Measurements from ENCODE around the gene TCL1B.
"Not testable (repeated sequence)": the region's sequence is repeated elsewhere in the genome, so short reads cannot be mapped to it uniquely, and the experiment has no call there.

TCL1B gene

DNA sequence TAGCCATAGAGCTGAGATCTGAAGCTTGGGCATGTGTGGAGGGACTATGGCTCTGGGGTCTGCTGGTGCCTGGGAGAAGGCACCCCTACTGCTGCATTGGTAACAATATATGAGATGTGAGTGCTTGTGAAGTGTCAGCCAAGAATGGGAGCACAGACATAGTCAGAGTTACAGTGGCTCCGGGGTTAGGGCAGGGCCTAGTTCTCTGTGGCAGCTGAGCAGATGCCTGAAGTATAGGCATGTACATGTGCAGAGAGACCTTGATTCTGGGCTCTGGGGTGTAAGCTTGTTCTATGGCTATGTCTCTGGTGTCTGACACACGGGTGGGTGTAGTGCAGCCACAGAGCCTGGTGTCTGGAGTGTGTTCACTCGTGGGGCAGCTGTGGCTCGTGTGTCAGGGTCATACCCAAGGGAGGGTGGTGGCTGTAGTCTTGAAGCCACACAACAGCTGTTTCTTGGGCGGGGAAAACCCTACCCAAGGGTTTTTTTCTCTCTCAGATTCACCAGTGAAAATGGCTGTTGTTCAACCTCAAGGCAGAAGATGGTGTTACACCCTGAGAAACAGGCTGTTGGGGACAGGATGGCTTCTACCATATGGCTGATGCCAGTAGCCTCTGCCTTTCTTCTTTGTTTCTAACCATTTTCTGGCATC is 39.6 kb downstream of the TCL1B start:
- no peak overlapping the region for H3K4me3 ChIP-seq (ENCODE audit: low read depth, low read length)
- TF ChIP-seq, protein P1, sequence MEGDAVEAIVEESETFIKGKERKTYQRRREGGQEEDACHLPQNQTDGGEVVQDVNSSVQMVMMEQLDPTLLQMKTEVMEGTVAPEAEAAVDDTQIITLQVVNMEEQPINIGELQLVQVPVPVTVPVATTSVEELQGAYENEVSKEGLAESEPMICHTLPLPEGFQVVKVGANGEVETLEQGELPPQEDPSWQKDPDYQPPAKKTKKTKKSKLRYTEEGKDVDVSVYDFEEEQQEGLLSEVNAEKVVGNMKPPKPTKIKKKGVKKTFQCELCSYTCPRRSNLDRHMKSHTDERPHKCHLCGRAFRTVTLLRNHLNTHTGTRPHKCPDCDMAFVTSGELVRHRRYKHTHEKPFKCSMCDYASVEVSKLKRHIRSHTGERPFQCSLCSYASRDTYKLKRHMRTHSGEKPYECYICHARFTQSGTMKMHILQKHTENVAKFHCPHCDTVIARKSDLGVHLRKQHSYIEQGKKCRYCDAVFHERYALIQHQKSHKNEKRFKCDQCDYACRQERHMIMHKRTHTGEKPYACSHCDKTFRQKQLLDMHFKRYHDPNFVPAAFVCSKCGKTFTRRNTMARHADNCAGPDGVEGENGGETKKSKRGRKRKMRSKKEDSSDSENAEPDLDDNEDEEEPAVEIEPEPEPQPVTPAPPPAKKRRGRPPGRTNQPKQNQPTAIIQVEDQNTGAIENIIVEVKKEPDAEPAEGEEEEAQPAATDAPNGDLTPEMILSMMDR (IDR thresholded peaks at IDR 0.05; ENCODE audit: low read depth, low read length, missing control alignments) = no peak
- peak; percentile 45 for DNase-seq (ENCODE audit: low read depth)

DNA sequence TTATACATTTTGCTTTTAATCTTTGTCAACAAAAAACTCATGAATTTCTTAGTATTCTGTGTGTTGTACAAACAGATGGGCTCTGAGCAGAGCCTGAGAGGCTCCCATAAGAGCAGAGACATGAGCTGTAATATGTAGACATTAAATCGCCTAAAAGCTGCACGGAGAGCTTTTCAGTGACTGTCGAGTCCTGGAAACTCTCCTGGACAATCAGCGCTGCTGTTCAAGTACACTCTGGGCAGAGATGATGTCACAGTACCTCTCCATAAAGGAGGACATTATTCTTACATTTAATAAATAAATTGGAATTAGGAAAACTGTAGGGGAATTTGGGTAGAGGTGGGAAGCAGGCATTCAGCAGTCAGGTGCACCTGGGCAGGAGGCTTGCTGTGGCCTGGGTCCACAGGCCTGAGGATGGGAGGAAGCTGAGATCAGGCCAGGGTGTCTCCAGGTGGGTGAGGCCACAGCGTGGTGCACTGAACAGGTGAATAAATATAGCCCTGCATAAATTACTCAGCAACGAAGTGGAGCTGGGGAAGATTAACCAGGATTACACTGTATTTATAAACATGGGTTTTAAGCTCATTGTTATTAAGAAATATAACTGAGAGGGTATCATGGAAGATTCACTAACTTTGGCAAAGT is 41.0 kb downstream of the TCL1B start:
- H3K4me3 ChIP-seq (ENCODE audit: low read depth, low read length) = no peak overlapping the region
- TF ChIP-seq, protein P1 (IDR thresholded peaks at IDR 0.05; ENCODE audit: low read depth, low read length, missing control alignments) = no peak
- no peak for DNase-seq (ENCODE audit: low read depth)

DNA sequence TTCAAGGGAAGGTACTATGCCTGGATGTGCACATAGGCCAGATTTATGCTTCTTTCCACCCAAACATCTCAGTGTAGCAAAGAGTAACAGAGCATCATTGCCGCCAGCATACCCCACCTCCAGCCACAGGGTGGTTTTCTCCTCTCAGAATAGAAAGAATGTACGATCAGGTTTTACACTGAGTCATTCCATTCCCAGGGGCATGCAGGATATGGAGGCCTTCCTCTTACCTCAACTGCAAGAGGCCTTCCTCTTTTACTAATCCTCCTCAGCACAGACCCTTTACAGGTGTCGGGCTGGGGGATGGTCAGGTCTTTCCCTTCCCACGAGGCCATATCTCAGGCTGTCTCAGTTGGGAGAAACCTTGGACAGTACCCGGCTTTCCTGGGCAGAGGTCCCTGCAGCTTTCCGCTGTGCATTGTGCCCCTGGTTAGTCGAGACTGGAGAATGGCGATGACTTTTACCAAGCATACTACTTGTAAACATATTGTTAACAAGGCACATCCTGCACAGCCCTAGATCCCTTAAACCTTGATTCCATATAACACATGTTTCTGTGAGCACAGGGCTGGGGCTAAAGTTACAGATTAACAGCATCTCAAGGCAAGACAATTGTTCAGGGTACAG is 43.3 kb downstream of the TCL1B start:
- not testable (repeated sequence) for H3K4me3 ChIP-seq (ENCODE audit: low read depth, low read length)
- DNase-seq (ENCODE audit: low read depth) = peak; percentile 54

GRCh38 chr14:95730126-95730525 is 43.9 kb downstream of the TCL1B start:
- DNase-seq (ENCODE audit: low read depth) = no peak
- H3K4me3 ChIP-seq (ENCODE audit: low read depth, low read length) = no peak overlapping the region
- TF ChIP-seq, protein P1 (IDR thresholded peaks at IDR 0.05; ENCODE audit: low read depth, low read length, missing control alignments) = no peak

DNA sequence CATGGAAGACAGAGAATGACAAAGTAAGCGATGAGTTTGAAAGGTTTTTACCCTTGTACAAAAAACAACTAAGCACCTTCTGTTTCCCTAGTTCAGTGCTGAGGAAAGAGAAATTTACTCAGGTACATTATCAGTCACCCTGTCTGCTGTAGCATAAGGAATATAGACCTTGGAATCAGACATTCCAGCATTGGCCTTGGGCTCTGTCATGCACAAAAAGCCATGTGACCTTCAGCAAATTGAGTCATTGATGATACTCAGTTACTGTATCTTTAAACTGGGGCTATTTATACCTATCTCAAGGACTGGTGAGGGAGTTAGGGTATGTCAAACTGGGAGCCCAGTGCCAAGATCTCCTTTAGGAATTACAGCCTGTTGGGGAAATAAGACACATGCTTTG is 47.0 kb downstream of the TCL1B start:
- DNase-seq (ENCODE audit: low read depth) = no peak
- H3K4me3 ChIP-seq (ENCODE audit: low read depth, low read length) = no peak overlapping the region
- TF ChIP-seq, protein P1 (IDR thresholded peaks at IDR 0.05; ENCODE audit: low read depth, low read length, missing control alignments) = no peak

DNA sequence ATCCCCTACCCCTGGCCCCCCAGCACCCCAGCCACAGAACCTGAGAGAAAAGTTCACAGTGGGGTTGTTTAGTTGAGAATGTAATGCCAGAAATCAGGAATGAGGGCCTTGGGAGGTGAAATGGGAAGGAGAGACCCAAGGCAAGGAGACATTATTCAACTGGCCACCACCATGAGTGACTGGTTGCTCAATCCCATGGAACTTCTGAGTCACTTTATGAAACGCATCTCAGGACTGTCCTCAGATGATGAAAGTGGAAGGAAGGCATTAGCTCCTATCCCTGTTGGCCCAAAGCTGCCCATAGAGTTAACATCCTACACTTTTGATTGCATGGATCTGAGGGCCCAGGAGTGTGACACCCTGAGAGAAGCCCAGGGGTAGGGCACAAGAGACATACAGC is 53.1 kb downstream of the TCL1B start:
- TF ChIP-seq, protein P1 (IDR thresholded peaks at IDR 0.05; ENCODE audit: low read depth, low read length, missing control alignments) = no peak
- H3K4me3 ChIP-seq (ENCODE audit: low read depth, low read length) = no peak overlapping the region
- DNase-seq (ENCODE audit: low read depth) = no peak

- TF ChIP-seq, protein P1 (IDR thresholded peaks at IDR 0.05; ENCODE audit: low read depth, low read length, missing control alignments) = no peak
- H3K4me3 ChIP-seq (ENCODE audit: low read depth, low read length) = no peak overlapping the region
- DNase-seq (ENCODE audit: low read depth) = no peak
Measured at GRCh38 chr14:95741038-95741490, 54.8 kb downstream of the TCL1B start.
